Neural crest cell (in vitro differentiated cells): ENCODE data around the gene FBXW7. TPM values are rescaled to one million over a fixed set of nuclear protein-coding genes. Genes with fewer than 3 reads are reported as not detected.

ENCODE experiments used
- DNase-seq: peaks from one replicate; pipeline ENCODE4 v3.0.0; 2021; ENCODE audit warnings: low read depth, mixed read lengths, low spot score
- H3K27ac Mint-ChIP-seq: one replicate; pipeline ENCODE4 v1.8.0; 2021; ENCODE audit warnings: mild to moderate bottlenecking, mixed read lengths; ENCODE audit not compliant: unreplicated experiment
- H3K27me3 Mint-ChIP-seq: 2 replicates; pipeline ENCODE4 v1.8.0; 2021; ENCODE audit warnings: low read depth, mild to moderate bottlenecking, mixed read lengths
- H3K36me3 Mint-ChIP-seq: 2 replicates; pipeline ENCODE4 v1.8.0; 2021; ENCODE audit warnings: low read depth, mild to moderate bottlenecking, mixed read lengths
- H3K4me1 Mint-ChIP-seq: 2 replicates; pipeline ENCODE4 v1.8.0; 2021; ENCODE audit warnings: mixed read lengths
- H3K4me3 Mint-ChIP-seq: one replicate; pipeline ENCODE4 v1.8.0; 2021; ENCODE audit warnings: mild to moderate bottlenecking, mixed read lengths
- H3K9me3 Mint-ChIP-seq: 2 replicates; pipeline ENCODE4 v1.8.0; 2021; ENCODE audit warnings: mixed read lengths
- CTCF ChIP-seq: fragments of 200-600 bp; sonication (generic); conservative IDR thresholded peaks from 2 replicates; pipeline ENCODE4 v1.5.0; 2021; ENCODE audit warnings: antibody characterized with exemption, mild to moderate bottlenecking
- total RNA-seq: library from RNA; stranded (reverse); gene quantifications from 2 replicates; pipeline ENCODE4 v1.2.1, GENCODE V29; 2021

The FBXW7 gene
- total RNA-seq, 1 donor from 2014 or later: 33.4 TPM

DNA sequence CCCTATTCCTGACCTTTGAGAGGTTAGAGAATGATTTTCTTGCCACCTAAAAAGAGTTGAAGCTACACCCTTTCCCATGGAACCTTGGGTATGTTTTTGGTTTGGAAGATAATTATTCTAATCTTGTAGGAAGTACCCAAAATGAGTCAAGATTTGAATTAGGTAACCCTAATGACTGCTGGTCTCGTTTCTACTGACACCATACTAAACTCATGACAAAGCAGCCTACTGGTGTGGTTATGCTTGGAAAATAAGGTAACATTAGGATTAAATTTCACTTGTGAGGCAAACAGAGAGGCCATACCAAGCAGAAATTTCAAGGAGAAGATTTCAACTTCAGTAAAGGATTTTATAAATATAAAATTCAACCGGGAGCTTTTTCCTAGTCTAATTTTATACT lies 107.9 kb downstream of the FBXW7 start:
- no peak for DNase-seq
- no peaks in the 10 kb centered on the region for H3K36me3 Mint-ChIP-seq
- no peak overlapping the region for H3K4me3 Mint-ChIP-seq
- no peak overlapping the region for H3K27ac Mint-ChIP-seq
- H3K4me1 Mint-ChIP-seq: peaks cover 15% of the 10 kb centered on the region
- TF ChIP-seq CTCF: no peak
- H3K27me3 Mint-ChIP-seq: no peaks in the 10 kb centered on the region
- no peaks in the 10 kb centered on the region for H3K9me3 Mint-ChIP-seq

DNA sequence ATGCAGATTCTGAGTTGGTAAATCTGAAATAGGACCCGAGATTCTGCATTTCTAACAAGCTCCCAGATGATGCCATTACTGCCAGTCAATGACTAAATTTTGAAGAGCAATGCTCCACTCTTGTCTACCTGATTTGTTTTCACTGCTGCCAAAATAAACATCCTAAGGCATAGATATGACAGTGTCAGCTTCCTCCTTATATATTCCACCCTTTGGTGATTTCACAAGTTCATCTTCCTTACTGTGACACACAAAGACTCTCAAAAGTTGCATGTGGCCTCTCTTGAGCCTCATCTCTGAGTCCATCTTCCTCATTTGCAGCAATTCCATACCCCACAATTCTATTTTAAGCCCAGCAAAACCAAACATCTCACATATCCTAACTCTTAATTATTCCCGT lies 110.9 kb downstream of the FBXW7 start:
- peaks cover 7% of the 10 kb centered on the region for H3K4me1 Mint-ChIP-seq
- no peak overlapping the region for H3K27ac Mint-ChIP-seq
- no peak for TF ChIP-seq CTCF
- no peaks in the 10 kb centered on the region for H3K27me3 Mint-ChIP-seq
- no peak for DNase-seq
- H3K4me3 Mint-ChIP-seq: no peak overlapping the region
- no peaks in the 10 kb centered on the region for H3K9me3 Mint-ChIP-seq
- no peaks in the 10 kb centered on the region for H3K36me3 Mint-ChIP-seq

DNA sequence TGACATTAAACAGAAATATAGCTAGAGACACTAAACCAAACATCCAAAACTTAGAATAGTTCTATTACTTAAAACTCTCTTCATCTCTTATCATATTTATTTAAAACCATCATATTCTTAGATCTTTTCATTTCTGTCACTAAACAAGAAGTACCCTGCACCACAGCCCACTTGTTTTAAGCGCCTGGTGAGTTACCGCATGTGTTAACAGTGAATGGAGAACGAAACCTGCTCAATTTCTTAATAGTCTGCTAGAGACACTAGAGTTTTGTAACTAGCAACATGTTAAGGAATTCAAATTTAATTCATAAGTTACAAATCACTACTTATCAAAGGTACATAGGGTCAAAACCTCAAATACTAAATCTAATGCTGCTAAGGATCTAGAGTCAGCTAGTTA lies 111.5 kb downstream of the FBXW7 start:
- Mint-ChIP-seq H3K27ac (no peak overlapping the region), H3K27me3 (no peaks in the 10 kb centered on the region), H3K36me3 (no peaks in the 10 kb centered on the region), H3K4me3 (no peak overlapping the region), H3K9me3 (no peaks in the 10 kb centered on the region), H3K4me1 (peaks cover under 1% of the 10 kb centered on the region)
- no peak for TF ChIP-seq CTCF
- DNase-seq: no peak

- no peak for TF ChIP-seq CTCF
- no peak overlapping the region for H3K4me3 Mint-ChIP-seq
Measured at GRCh38 chr4:152422817-152423320, 113.0 kb downstream of the FBXW7 start.

DNA sequence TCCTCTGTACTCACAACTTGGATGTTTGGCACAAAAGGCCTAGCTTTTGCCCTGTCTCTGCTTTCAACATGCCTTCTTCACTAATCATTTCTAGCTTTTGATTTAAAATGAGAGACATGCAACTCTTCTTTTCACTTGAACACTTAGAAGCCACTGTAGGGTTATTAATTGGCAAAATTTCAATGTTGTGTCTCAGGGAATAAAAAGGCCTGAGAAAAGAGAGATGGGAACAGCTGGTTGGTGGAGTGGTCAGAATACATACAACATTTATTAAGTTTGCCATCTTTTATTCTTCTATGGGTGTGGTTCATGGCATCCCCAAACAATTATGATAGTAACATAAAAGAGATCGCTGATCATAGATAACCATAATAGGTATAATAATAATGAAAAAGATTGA lies 114.3 kb downstream of the FBXW7 start:
- no peak overlapping the region for H3K27ac Mint-ChIP-seq
- TF ChIP-seq CTCF: no peak
- no peak overlapping the region for H3K4me3 Mint-ChIP-seq
- DNase-seq: no peak
- H3K4me1 Mint-ChIP-seq: peaks cover 14% of the 10 kb centered on the region
- H3K27me3 Mint-ChIP-seq: no peaks in the 10 kb centered on the region
- no peaks in the 10 kb centered on the region for H3K9me3 Mint-ChIP-seq
- no peaks in the 10 kb centered on the region for H3K36me3 Mint-ChIP-seq

More at GRCh38 chr4:152422817-152423320, 113.0 kb downstream of the FBXW7 start:
- Mint-ChIP-seq H3K9me3 (no peaks in the 10 kb centered on the region), H3K4me1 (peaks cover 7% of the 10 kb centered on the region), H3K27ac (no peak overlapping the region), H3K36me3 (no peaks in the 10 kb centered on the region), H3K27me3 (no peaks in the 10 kb centered on the region)
- DNase-seq: no peak

DNA sequence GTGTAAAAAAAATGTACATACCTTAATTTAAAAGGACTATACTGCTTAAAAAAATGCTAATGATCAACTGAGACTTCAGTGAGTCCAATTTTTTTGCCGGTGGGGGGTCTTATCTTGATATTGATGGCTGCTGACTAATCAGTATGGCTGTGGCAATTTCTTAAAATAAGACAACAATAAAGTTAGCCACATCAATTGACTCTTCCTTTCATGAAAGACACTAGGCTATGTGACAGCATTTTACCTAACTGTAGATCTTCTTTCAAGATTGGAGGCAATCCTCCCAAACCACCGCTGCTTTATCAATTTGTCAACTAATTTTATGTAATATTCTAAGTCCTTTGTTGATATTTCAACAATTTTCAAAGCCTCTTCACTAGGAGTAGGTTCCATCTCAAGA lies 116.1 kb downstream of the FBXW7 start:
- peaks cover 14% of the 10 kb centered on the region for H3K4me1 Mint-ChIP-seq
- DNase-seq: no peak
- no peaks in the 10 kb centered on the region for H3K9me3 Mint-ChIP-seq
- TF ChIP-seq CTCF: no peak
- H3K27me3 Mint-ChIP-seq: no peaks in the 10 kb centered on the region
- no peak overlapping the region for H3K4me3 Mint-ChIP-seq
- no peak overlapping the region for H3K27ac Mint-ChIP-seq
- no peaks in the 10 kb centered on the region for H3K36me3 Mint-ChIP-seq
